Astrocyte (in vitro differentiated cells and primary cell): Measurements from ENCODE around the gene CYTH4.

Source experiments
- CTCF ChIP-seq: IDR thresholded peaks from 2 replicates; pipeline ENCODE4 v1.5.1; 2011; ENCODE audit warnings: low read depth, mild to moderate bottlenecking, inconsistent platforms, low read length, moderate library complexity; ENCODE audit not compliant: insufficient read depth
- EZH2 ChIP-seq: IDR thresholded peaks from 2 replicates; pipeline ENCODE4 v1.6.1; 2012; ENCODE audit warnings: mild to moderate bottlenecking, low read length, inconsistent platforms; ENCODE audit not compliant: insufficient read depth

GRCh38 chr22:37278261-37278660 lies 4.0 kb upstream of the CYTH4 start:
- no peak for TF ChIP-seq CTCF
- no peak for TF ChIP-seq EZH2
